ENCODE measurements around the gene AIG1.
"Not testable (repeated sequence)": the region's sequence is repeated elsewhere in the genome, so short reads cannot be mapped to it uniquely, and the experiment has no call there.

AIG1 gene

DNA sequence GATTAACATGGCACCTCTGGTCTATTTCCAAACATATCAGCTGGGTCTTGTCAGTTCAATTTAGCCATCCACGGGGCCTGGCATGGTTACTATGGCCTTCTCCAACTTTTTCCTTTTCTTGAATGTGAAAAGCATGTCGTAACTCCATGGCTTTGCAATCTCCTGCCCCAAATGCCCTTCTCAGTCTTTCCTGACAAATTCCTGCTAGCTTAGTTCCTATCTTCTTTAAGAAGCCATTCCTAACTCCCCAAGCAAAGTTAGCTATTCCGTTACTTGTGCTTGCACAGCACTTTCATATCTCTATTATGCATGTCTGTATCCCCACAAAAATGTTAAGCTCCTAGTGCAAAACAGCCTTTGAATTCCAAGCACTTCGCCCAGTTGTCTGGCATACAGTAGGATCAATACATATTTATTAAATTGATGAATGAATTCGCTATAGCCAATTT is 105.6 kb downstream of the AIG1 start:
- DNase-seq (ENCODE audit: low spot score), result no peak

DNA sequence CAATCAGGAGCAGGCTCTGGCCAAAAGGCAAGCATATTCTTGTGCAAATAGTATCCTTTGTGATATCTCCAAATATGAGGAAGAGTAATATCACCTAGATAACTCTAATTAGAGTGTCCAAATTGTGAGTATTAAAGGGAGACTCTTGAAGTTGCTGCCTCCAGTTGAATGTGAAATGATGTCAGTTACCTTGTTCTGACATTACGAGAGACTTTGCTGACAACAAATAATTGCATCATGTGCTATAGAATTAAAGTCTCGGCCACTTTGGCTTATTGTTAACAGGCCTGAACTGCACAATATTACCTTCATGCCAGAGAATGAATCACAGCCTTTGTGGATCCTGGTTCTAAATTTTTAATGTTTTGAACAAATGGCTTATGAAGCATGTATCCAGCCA is 106.5 kb downstream of the AIG1 start:
- DNase-seq (ENCODE audit: low spot score), result no peak

DNA sequence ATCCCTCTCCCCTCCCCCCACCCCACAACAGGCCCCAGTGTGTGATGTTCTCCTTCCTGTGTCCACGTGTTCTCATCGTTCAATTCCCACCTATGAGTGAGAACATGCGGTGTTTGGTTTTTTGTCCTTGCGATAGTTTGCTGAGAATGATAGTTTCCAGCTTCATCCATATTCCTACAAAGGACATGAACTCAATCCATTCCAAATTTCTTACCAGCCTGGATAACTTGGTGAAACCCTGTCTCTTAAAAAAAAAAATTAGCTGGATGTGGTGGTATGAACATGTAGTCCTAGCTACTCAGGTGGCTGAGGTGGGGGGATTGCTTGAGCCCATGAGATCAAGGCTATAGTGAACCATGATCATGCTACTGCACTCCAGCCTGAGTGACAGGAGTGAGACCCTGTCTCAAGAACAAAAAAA is 107.7 kb downstream of the AIG1 start:
- DNase-seq (ENCODE audit: low spot score), result not testable (repeated sequence)

DNA sequence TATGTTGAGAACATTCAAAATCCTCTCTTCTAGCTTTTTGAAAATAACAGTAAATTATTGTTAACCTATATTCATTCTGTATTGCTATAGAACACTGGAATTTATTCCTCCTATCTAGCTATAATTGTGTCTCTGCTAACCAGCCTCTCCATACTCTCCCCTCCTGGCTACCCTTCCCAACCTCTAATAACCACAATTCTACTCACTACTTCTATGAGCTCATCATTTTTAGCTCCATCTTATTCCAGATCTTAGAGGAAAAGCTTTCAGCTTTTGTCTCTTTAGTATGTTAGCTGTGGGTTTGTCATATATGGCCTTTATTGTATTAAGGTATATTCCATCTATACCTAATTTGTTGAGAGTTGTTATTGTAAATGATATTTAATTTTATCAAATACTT is 108.8 kb downstream of the AIG1 start:
- no peak for DNase-seq (ENCODE audit: low spot score)

DNA sequence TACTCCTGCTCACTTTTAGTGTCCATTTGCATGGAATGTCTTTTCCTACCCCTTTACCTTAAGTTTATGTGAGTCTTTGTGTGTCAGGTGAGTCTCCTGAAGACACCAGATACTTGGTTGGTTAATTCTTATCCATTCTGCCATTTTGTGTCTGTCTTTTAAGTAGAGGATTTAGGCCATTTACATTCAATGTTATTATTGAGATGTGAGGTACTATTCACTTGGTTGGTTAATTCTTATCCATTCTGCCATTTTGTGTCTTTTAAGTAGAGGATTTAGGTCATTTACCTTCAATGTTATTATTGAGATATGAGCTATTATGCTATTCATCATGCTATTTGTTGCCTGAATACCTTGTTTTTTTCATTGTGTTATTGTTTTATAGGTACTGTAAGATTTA is 113.8 kb downstream of the AIG1 start:
- no peak for DNase-seq (ENCODE audit: low spot score)

DNA sequence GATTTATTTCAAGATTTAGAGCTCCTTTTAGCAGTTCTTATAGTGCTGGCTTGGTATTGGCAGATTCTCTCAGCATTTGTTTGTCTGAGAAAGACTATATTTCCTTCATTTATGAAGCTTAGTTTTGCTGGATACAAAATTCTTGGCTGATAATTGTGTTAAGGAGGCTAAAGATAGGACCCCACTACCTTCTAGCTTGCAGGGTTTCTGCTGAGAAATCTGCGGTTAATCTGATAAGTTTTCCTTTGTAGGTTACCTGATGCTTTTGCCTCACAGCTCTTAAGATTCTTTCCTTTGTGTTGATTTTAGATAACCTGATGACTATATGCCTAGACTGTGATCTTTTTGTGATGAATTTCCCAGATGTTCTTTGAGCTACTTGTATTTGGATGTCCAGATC is 114.3 kb downstream of the AIG1 start:
- DNase-seq (ENCODE audit: low spot score), result no peak

DNA sequence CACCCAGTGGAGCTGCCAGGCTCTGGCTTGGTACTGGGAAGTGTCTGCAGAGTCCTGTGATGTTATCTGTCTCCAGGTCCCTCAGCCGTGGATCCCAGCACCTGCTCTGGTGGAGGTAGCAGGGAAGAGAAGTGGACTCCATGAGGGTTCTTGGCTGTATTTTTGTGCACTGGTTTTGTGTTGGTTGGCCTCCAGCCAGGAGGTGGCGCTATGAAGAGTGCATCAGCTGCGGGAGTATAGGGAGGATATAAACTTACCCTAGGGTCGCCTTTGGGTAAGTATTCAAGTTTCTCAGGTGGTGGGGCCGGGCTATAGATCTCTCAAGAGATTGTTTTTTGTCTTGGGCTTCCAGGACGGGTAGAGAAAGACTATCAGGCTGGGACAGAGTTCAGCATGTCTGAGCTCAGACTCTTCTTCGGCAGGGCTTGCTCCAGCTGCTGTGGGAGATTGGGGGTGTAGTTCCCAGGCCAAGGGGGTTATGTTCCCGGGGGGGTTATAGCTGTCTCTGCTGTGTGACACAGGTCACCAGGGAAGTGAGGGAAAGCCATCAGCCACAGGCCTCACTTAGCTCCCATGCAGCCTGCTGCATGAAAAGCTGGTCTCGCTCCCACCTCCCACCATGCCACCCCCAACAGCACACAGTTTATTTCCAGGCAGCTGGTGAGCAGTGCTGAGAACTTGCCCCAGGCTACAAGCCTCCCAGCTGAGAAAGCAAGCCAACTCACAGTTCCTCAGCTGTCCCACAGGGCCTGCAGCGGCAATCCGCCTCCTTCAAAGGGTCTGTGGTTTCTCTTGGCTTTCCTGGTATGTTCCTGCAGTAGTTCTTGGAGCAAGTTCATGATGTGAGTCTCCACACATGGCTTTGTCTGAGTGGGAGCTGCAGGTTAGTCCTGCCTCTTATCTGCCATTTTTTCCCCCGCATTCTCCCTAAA is 115.7 kb downstream of the AIG1 start:
- DNase-seq (ENCODE audit: low spot score), result no peak

DNA sequence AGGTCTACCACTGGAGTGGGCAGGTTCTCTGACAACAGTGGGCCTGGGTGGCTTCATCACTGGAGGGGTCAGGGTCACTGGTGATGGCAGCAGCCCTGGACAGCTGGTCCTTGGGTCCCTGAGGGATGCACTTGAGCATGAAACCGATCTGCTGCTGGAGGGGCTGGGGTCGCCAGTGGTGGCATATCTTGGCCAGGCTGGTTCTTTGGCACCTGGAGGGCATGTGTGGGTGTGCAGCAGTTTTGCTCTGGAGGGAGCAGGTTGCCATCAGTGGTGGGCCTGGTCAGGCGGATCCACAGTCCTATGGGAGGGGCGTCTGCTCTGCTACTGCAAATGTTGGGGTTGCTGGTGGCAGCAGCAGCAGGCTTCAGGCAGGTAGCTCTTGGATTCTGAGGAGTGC is 117.0 kb downstream of the AIG1 start:
- DNase-seq (ENCODE audit: low spot score), result no peak

DNA sequence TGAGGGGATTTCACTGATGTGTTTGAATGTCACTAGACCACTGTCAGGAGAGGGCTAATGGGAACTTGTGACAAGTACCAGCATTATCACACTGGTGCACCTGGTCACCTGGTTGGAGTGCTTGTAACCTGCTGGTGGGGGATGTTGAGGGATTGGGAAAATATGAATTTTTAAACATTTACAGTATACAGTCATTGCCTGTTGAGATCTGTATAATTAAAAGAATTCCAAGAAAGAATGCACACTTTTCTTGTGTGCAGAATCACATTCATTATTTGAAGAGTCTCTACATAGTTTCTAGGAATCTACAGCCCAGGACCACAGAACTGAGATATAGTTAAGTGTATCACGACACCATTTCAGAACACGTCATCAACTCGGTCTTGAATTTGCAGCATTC is 118.4 kb downstream of the AIG1 start:
- no peak for DNase-seq (ENCODE audit: low spot score)

DNA sequence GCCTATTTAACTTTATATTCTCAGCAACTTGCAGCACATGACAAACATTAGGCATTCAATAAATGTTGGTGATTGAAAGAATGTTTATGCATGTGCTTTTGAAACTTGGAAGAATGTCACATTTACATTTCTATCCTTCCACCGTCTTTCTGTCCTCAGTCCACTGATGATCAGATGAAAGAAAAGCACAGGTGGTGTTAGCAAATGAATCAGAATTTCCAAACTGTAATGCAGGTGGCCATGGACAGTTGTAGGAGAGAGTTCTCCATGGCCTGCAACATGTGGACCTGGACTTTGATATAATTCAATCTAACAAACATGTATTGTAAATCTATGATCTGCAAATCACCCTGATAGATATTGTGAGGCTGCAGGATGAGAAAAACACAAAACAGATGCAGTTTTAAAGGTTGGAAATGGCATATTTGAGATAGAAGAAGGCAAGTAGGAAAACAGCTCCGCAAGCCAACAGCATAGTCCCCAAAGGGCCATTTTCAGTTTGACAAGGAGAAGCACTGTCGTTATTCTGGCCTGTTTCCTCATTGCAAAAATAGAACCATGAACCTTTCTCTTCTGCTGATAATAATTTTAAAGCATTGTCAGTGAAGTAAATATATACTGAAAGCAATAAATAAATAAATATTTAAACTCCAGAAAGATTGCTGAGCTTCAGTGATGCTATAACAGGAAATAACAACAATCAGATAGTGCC is 119.4 kb downstream of the AIG1 start:
- DNase-seq (ENCODE audit: low spot score), result no peak

DNA sequence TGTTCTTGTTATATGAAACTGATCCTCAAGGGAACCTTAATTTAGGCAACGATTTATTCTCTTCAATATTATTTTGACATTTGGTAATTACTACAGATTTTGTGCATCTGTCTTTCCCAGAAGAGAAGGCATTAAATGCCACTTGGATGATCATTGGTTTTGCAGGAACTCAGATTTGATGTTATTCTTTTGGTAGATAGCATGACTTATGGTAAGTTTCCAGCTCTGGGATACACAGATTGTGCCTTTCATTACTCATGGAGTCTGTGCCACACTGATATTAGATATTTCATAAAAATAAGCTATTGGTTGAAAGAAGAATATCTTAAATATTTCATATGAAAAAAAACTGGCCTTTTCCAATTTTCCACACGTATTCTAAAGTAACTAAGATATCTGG is 120.1 kb downstream of the AIG1 start:
- no peak for DNase-seq (ENCODE audit: low spot score)

DNA sequence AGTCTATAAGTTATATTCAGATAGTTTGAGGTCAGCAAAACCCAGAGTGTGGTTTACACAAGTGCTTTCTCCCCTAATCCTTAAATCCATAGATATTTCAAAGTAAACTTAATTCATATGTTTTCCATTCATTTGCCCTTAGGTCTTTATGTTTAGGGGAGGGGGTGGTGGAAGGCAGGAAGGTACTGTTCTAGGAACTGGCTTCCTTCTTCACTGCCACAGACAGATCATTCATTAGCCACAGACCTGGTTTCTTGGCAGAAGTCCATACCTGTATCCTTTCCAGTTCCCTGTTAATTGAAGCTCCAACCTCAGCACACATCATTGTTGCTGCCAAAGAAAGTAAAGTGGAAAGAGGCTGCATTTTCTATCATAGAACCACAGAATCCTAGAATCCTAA is 123.0 kb downstream of the AIG1 start:
- no peak for DNase-seq (ENCODE audit: low spot score)

DNA sequence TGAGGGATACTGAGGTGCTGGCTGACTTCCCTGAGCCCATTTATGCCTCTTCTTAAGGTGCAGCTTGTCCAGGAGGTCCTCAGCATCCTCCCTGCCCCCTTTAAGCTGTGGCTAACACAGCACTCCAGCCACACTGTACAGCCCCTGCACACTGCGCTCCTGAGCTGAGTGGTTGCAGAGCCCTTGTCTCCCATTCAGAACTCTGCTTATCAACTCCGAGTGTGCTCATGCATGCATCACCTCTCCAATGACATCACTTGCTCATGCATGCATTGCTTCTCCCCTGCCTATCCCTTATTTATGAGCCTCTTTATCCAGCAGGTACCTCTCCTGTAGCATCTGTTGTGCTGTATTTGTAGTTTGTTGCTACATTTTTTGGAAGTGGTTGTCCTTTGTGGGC is 124.6 kb downstream of the AIG1 start:
- DNase-seq (ENCODE audit: low spot score), result no peak

DNA sequence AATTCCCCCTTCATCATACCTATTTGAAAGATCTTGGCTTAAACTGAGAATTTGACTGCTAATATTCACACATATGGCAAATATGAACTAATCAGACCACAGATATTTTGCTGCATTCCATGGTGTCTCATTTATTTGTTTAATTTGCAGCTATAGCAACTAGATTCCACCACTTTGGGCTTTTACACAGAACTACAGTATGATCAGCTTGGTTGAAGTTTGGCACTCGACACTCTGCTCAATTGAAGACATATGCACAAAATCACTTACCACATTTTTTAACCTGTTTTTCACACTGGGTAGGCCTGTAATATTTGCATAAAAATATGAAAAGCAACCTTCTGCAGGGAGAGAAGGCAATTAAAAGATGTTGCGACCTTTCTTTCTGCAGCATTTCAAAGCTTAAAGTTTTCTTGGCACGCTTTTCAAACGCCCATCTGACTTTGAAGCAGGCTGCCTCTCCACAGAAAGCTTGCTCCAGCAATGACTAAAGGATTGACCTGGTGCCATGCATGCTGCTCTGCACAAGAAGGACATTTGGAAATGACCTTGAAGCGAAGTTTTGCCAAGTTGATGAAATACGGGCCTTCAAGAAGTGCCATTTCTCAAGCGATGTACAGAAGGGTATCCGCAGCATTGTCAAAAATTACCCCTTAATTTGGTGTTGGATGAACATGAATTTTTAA is 126.7 kb downstream of the AIG1 start:
- no peak for DNase-seq (ENCODE audit: low spot score)

DNA sequence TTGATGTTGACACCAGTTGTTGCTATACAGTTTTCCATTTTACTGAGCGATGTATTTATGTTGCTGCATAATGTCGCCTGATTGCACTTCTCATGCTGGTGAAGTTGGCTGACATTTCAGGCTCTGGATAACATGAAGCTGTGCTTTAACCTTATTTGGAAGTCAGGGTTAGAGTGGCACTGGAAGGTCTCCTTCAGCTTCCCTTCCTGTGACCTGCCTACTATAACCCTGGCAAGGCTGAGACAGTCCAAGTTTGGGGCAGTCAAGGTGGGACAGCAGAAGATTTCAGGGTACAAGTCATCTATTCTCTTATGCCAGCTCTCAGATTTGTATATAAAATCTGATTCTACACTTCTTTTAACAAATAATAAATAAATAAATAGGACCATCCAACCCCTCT is 127.6 kb downstream of the AIG1 start:
- DNase-seq (ENCODE audit: low spot score), result no peak

DNA sequence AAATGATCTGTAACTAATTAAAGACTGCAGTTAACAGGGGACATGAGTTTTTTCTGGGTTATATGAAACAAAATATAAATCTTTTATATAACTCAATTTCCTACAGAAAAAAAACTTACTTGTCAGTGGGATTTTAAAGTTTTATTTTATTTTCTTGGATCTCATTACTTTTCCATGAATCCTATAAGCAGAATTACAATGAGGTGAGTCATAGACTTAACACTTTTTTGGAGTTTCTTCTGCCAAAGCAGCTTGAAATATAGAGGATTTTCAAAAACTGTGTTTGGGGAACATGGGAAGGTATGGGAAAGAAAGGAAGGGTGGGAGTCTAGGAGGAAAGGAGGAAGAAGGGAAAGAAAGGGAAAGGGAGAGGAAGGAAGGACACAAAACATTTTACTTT is 130.7 kb downstream of the AIG1 start:
- DNase-seq (ENCODE audit: low spot score), result no peak

DNA sequence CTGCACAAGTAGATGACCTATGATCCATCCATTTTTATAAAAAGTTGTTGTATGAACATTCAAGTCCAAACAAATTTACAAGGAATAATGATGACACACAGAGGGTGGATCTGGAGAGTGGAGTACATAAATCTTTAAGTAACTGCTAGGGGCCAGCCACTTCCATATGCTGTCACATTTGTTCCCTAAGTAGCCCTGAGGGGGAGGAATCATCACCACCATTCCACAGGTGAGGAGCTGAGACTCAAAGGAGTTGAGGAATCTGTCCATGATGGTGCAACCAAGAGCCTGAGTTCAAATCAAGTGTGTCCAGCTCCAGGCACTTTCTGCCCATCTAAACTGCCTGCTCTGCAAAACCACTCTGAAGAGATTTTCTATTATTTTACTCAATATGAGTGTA is 132.1 kb downstream of the AIG1 start:
- no peak for DNase-seq (ENCODE audit: low spot score)

DNA sequence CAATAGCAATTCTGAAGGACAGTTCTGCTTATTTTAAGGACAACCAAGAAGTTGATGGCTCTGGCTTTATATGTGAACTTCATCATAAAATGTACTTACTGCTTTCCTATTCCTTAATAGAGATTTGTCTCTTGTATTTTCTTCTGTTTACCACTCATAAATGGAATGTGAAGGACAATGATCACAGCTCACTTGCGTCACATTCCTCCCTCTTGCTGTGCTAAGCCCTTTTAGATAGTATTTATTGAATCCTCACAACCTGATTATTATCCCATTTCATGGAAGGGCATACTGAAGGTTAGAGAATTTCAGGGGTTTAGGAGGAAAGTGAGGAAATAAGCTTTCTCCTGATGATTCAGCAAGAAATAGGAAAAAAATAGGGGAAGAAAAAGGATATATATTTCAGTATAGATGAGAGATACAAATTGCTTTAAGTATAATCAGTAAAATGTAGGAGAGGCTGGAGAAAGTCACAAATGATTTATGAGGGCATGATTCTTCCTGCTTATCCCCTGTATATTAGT is 132.9 kb downstream of the AIG1 start:
- no peak for DNase-seq (ENCODE audit: low spot score)

DNA sequence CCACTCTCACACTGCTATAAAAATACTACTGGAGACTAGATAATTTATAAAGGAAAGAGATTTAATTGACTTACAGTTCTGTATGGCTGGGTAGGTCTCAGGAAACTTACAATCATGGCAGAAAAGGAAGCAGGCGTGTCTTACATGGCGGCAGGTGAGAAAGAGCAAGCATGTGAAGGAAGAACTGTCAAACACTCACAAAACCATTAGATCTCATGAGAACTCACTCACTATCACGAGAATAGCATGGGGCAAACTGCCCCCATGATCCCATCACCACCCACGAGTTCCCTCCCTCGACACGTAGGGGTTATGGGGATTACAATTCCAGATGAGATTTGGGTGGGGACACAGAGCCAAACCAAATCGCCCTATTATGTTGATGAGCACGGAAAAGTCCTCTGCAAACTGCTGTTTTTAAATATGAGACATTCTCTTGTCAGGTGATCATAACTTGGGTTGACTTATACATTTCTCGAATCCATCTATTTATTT is 133.5 kb downstream of the AIG1 start:
- no peak for DNase-seq (ENCODE audit: low spot score)

DNA sequence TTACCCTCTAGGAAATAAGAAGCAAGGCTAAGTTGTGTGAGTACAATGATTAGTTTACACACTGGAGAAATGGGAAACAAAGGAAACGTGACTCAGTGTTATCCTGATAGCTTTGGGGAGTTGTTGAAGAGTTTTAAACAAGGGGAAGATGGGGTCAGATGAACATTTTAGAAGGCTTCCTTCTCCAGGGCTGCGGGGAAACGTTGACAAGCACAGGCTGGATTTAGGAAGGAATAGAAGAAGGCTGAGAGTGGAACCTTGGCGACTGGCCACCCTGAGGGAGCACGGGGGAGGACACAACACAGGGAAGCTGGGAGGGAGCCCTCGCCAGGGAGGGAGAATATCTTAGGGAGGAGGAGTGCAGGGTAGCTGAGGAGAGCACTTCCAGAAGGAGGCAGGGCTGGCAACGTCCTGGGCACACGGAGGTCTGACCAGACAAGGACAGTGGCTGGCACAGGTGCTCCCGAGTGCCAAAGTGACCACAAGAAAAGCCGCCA is 134.7 kb downstream of the AIG1 start:
- DNase-seq (ENCODE audit: low spot score), result no peak

DNA sequence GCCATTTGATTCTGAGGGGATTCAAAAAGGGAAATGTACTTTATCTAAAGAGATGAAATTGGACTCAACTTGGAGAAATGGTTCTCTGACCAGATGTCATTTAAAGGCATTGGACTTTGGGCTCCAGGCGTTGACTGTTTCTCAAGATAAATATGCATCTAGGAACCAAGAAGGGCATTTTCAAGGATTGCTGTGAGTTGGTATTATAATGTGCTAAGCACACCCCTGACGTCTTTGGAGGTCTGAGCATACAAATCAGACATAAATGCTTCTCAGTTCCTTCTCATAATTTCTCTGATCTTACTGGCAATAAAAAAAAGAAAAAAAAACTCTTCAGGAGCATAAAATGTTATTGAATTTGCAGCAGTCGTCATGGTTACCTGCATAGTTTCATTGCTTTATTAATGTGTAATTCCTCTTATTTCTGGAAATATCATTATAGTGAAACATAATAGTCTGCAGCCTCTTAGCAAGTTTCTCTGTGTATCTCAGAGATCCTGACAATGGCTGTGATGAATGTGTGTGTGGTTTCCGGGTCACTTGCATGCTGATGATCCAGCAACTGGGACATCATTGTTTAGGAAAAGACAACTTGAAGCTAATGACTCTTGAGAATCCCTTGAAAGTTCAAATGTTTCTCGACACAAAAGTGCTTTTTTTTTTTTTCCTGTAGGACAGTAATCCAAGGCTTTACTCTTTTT is 136.0 kb downstream of the AIG1 start:
- DNase-seq (ENCODE audit: low spot score), result peak; percentile 48

DNA sequence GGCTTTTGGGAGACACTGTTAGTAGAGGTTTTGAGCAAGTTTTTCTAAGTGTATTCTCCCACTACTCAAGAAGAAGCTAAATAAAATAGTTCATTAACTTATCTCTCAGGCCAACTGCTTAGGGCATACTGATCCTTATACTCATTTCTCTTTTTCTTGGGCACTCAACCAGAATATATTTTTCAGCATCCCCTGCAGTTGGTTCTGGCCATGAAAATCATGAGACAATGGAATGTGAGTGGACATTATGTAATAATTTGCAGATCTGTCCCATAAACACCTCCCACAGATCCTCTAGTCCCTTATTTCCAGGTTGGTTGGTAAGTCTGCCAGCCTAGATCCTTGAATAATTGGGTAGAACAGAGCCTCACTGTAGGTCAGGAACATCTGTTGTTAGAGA is 136.7 kb downstream of the AIG1 start:
- DNase-seq (ENCODE audit: low spot score), result no peak

Measured in COLO829 (cell line).